HG03457 (cell line): ENCODE data around the gene CCSAP.
"Not testable (repeated sequence)": the region's sequence is repeated elsewhere in the genome, so short reads cannot be mapped to it uniquely, and the experiment has no call there.

ENCODE experiments used
- ATAC-seq: cut with Tn5 transposase; IDR thresholded peaks from one replicate; pipeline ENCODE4 v1.9.1; 2021; ENCODE audit warnings: moderate number of reproducible peaks; ENCODE audit not compliant: unreplicated experiment

CCSAP gene

GRCh38 chr1:229342656-229343569 is at the start of gene CCSAP:
Gene CCSAP, minus strand, starts transcription at chr1:229343047. Its CDS starts 582 bp downstream, at chr1:229342465.
- peak; percentile 27 for ATAC-seq

- ATAC-seq, result no peak
These were observed 47.3 kb upstream of the CCSAP start for GRCh38 chr1:229390130-229390529.

DNA sequence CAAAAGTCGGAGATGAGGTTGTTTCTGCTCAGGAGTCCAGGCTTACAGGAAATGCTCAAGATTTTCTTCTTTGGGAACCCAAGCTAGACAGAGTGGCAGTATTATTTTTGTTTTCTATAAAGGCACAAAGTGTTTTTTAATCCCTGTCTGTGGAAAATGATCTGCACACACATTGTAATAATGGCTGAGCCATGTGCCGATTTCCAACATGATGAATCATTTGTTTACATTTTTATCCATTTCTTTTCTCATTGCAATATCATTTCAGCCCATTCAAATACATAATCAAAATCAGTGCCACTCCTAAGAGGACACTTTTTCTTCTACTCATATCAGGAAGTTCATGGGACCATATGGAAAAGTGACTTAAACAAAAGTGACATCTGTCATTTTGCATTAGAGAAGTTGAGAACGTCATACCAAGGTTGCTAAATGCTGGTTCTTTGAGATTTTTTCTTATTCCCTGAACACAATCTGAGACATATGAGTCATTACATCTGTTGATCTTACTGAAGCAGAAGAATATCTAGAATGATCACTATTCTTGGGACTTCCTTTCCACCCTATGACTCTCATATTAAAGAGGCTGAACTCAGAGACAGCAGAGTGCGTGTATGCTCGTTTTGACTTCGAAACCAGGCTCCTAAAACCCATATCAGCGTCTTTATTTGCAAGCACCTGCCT is 46.2 kb upstream of the CCSAP start:
- no peak for ATAC-seq

GRCh38 chr1:229385853-229386456 is 43.1 kb upstream of the CCSAP start:
- ATAC-seq, result no peak

DNA sequence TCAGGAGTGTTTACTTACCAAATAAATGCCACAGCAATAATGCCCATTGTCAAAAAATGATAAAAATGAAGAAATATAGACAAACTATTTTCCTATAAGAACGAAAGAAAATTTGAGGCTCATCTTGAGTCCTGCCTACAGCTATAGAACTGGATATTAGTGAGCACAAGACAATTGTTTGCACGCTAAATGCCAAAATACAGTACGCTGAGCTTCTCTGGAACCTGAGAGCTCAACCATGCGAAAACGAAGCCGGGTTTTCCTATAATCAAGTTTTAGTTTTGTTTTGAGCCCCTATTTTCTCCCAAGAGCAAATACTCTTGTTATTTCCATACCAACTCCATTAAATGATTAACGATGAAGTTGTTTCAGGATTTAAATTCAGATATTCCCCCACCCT is 42.0 kb upstream of the CCSAP start:
- ATAC-seq, result no peak

DNA sequence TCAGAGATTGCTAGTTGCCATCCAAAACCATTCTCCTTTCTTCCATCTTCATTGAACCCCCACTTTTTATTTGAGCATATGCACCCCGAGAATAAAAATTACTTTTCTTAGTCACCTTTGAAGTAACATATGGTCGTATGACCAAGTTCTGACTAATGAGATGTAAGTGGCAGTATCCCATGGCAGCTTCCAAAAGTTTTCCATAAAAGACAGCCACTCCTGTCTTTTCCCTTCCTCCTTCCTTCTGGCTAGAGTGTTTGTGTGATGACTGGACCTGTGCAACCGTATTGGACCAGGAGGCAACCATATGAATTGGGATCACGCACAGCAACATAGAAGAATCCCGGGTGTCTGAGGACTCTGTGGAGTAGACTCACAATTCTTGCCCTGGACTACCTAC is 41.1 kb upstream of the CCSAP start:
- no peak for ATAC-seq

DNA sequence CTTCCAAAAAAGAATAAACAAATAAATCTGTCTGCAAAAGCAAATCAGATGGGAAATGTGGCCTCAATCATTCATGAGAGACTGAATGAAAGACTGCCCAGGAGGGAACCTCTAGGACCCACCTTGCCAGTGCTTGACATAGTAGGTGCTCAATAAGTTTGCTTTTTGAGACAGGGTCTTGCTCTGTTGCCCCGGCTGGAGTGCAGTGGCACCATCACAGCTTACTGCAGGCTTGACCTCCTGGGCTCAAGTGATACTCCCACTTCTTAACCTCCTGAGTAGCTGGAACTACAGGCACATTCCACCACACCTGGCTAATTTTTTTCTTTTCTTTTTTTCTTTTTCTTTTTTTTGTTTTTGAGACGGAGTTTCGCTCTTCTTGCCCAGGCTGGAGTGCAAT is 40.3 kb upstream of the CCSAP start:
- no peak for ATAC-seq

DNA sequence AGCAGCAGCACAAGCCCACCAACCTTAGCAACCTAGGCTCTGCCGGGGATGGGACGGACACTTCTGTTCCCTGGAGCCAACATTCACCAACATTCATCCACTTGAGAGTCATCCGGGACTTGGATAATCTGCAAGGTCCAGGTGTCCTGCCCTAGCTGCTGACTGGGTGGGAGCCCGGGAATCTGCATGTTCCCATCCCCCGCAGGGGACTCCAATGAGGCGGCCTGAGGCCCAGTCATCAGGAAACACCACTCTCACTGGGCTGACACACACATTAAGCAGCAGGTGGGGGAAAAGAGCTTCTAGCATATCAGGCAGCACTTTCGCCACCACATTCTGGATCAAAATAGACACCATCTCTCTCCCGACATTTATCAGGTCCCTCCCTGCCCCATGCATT is 38.4 kb upstream of the CCSAP start:
- ATAC-seq, result no peak

- no peak for ATAC-seq
These were observed 37.8 kb upstream of the CCSAP start for GRCh38 chr1:229380536-229381160.

- ATAC-seq, result no peak
These were observed 37.0 kb upstream of the CCSAP start for GRCh38 chr1:229379846-229380245.

DNA sequence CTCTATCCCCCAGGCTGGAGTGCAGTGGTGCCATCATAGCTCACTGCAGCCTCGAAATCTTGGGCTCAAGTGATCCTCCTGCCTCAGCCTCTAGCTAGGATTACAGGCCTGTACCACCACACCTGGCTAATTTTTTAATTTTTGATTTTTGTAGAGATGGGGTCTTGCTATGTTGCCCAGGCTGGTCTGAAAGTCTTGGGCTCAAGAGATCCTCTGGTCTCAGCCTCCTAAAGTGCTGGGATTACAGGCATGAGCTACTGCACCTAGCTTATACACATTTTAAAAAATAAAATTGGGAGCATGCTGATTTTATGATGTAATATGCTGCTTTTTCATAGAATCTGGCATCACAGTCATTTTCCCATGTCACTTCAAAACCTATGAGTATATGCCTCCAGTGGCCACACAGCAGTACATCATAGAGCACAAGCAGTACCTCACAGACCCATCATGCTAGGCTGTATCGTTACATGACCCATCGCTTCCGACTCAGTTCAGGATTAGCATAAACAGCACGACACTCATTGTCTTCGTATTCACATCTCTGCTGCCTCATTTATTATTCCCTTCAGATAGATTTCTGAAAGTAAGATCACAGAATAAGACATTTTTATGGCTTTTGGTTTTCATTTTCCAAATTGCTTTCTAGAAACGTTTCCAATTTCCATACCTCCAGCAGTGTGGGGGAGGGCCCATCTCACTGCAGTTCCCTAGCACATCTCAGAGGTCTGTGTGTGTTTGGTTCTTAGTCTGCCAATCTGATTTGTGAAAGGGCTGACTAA is 35.9 kb upstream of the CCSAP start:
- ATAC-seq, result no peak

- ATAC-seq, result not testable (repeated sequence)
These were observed 35.2 kb upstream of the CCSAP start for GRCh38 chr1:229378035-229378434.

- ATAC-seq, result no peak
These were observed 34.6 kb upstream of the CCSAP start for GRCh38 chr1:229377429-229377828.

- ATAC-seq, result no peak
These were observed 33.7 kb upstream of the CCSAP start for GRCh38 chr1:229376521-229376920.

- ATAC-seq, result no peak
These were observed 31.6 kb upstream of the CCSAP start for GRCh38 chr1:229374485-229374884.

- no peak for ATAC-seq
These were observed 30.5 kb upstream of the CCSAP start for GRCh38 chr1:229373395-229373794.

- no peak for ATAC-seq
These were observed 29.4 kb upstream of the CCSAP start for GRCh38 chr1:229372251-229372650.

DNA sequence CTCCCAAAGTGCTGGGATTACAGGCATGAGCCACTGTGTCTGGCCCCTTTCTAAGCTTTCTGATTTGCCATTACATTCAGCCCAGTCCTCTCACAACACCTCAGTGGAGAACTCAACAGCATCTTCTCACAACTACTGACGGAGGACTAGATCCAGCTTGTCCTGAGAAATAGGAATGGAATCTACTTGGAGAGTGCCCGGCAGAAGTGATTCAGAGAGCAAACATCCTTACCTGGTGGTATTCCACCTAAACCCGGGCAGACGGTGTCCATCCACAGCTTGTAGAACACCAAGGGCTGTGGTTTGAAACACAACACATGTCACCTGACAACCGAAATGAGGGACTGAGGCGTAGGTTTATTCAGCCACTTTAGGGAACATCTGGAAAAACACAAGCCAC is 28.8 kb upstream of the CCSAP start:
- ATAC-seq, result no peak

- ATAC-seq, result peak; percentile 41
These were observed 27.8 kb upstream of the CCSAP start for GRCh38 chr1:229370601-229371021.

DNA sequence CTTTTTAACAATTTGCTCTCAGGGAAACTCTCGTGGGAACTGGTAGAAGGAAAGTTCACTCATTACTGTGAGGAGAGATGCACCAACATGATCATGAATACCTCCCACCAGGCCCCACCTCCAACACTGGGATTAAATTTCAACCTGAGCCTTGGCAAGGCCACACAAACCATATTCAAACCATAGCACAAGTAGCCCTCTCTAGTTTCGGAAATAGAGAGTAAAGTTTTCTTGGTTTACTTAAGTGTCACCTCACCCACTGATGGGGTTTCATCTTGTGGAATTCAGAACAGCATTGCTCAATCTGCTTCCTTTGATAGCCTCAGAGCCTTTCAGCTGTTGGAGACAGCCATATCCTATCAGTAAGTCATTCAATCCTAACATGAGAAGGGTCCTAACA is 25.5 kb upstream of the CCSAP start:
- peak; percentile 64 for ATAC-seq

DNA sequence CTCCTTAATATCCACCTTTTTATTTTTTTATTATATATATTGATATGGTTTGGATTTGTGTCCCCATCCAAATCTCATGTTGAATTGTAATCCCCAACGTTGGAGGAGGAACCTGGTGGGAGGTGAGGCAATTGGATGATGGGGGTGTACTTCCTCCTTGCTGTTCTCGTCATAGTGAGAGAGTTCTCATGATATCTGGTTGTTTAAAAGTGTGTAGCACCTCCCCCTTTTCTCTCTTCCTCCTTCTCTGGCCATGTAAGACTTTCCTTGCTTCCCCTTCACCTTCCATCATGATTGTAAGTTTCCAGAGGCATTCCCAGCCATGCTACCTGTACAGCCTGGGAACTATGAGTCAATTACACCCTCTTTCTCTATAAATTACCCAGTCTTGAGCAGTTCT is 22.7 kb upstream of the CCSAP start:
- ATAC-seq, result no peak
